ENCODE results near the gene NKD2.

DNA sequence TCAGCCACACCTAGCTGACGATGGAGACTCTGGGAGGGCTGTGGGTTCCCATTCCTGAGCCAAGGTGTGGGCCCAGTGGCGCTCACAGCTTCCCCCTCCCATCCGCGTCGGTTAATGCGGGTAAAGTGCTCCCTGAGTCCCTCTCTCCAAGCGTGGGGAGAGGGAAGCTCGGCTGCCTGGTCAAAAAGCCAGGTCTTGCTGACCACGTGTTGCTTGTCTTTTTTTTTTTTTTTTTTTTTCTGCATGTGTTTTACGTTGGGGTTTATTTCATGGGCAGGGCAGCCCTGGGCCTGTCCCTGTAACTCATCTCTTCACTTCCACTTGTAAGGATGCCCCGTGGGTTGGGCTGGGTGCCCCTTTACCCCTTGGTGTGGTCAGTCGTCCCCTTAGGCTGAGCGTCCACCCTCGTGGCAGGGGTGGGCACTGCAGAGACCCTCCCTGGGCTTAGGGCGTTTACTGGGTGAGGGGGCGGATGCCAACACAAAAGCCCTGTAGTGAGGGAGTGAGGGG is 11.9 kb downstream of the NKD2 start:
- TF ChIP-seq, protein P1, sequence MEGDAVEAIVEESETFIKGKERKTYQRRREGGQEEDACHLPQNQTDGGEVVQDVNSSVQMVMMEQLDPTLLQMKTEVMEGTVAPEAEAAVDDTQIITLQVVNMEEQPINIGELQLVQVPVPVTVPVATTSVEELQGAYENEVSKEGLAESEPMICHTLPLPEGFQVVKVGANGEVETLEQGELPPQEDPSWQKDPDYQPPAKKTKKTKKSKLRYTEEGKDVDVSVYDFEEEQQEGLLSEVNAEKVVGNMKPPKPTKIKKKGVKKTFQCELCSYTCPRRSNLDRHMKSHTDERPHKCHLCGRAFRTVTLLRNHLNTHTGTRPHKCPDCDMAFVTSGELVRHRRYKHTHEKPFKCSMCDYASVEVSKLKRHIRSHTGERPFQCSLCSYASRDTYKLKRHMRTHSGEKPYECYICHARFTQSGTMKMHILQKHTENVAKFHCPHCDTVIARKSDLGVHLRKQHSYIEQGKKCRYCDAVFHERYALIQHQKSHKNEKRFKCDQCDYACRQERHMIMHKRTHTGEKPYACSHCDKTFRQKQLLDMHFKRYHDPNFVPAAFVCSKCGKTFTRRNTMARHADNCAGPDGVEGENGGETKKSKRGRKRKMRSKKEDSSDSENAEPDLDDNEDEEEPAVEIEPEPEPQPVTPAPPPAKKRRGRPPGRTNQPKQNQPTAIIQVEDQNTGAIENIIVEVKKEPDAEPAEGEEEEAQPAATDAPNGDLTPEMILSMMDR (IDR thresholded peaks at IDR 0.05), result no peak
- TF ChIP-seq POLR2AphosphoS5 (IDR thresholded peaks at IDR 0.05), result no peak
- TF ChIP-seq POLR2A (IDR thresholded peaks at IDR 0.05), result no peak
- TF ChIP-seq EP300 (IDR thresholded peaks at IDR 0.05), result no peak
